Heart left ventricle (tissue), 16 donors: ENCODE results near the gene TECPR2. TPM values are rescaled to one million over a fixed set of nuclear protein-coding genes. Genes with fewer than 3 reads are reported as not detected.
A peak's percentile ranks its signal among the peaks of the same experiment; 100 is the strongest.

Source experiments
- ATAC-seq, 4 donors: fragments of 200-7000 bp; cut with Tn5 transposase; one replicate each; pipeline ENCODE4 v1.9.1; 2020 to 2022; ENCODE audit warnings: moderate library complexity in 4 of 4, mild to moderate bottlenecking in 3 of 4, moderate number of reproducible peaks in 1 of 4
- DNase-seq, 5 donors: peaks; one replicate each; pipeline ENCODE4 v3.0.0-alpha.2; 2020
- H3K27ac ChIP-seq, 12 donors: fragments of 200-600 bp; sonication (generic) in 4 of 12; one replicate each; pipeline versions ENCODE4 v1.5.0 to v1.8.0; 2016 to 2022; ENCODE audit warnings: mild to moderate bottlenecking in 2 of 12
- H3K27me3 ChIP-seq, 9 donors: fragments of 200-600 bp; sonication (generic) in 2 of 9; one replicate each; pipeline versions ENCODE4 v1.5.1 to v1.8.0; 2016 to 2022; ENCODE audit warnings: mild to moderate bottlenecking in 3 of 9
- H3K36me3 ChIP-seq, 9 donors: fragments of 200-600 bp; sonication (generic) in 2 of 9; one replicate each; pipeline versions ENCODE4 v1.5.0 to v1.8.0; 2018 to 2022; ENCODE audit warnings: mild to moderate bottlenecking in 2 of 9
- H3K4me1 ChIP-seq, 12 donors: fragments of 200-600 bp; sonication (generic) in 4 of 12; one replicate each; pipeline versions ENCODE4 v1.5.0 to v1.8.0; 2016 to 2022; ENCODE audit warnings: mild to moderate bottlenecking in 3 of 12
- H3K4me3 ChIP-seq, 12 donors: fragments of 200-600 bp; sonication (generic) in 4 of 12; one replicate each; pipeline versions ENCODE4 v1.5.0 to v1.8.0; 2017 to 2022; ENCODE audit warnings: mild to moderate bottlenecking in 9 of 12, moderate library complexity in 4 of 12
- H3K9me3 ChIP-seq, 12 donors: fragments of 200-600 bp; sonication (generic) in 4 of 12; one replicate each; pipeline versions ENCODE4 v1.5.0 to v1.8.0; 2016 to 2022; ENCODE audit warnings: mild to moderate bottlenecking in 1 of 12
- CTCF ChIP-seq, 12 donors: fragments of 200-600 bp; sonication (generic) in 4 of 12; IDR thresholded peaks; one replicate each; pipeline versions ENCODE4 v1.5.0 to v1.8.0; 2018 to 2022; ENCODE audit warnings: antibody characterized with exemption in 12 of 12, mild to moderate bottlenecking in 5 of 12
- POLR2A ChIP-seq, 2 donors: fragments of 450-650 bp; IDR thresholded peaks; one replicate each; pipeline ENCODE4 v1.6.1; 2017; ENCODE audit warnings: antibody characterized with exemption in 2 of 2, mild to moderate bottlenecking in 2 of 2, moderate library complexity in 2 of 2
- WGBS, 4 donors: extraction: QIAGEN DNeasy Blood & Tissue Kit in 2 of 4; methylation state at CpG; one replicate each; pipeline versions ENCODE4 v1.1.5 to v1.1.7; 2013 to 2018; 5-methylcytosine and 5-hydroxymethylcytosine counted together
- intact Hi-C, 10 donors: fragments of 100-400 bp; cut with DNase I; formaldehyde crosslinking; loops; one replicate each; pipeline versions ENCODE4 v1.11.1 to v1.14.2; 2022
- polyA plus RNA-seq, 2 donors: library from polyadenylated mRNA; stranded (reverse); fragments of 200-250 nt; gene quantifications; one replicate each; pipeline ENCODE4 v1.2.3, GENCODE V29; 2013
- total RNA-seq, 9 donors: library from RNA; depleted of rRNA in 2 of 9; stranded (reverse); fragments of >200 nt in 2 of 9; fragmentation: NEBNext Ultra II Directional in 3 of 9; extraction: Animal tissue kit (Norgen Biotek cat#: 25700) in 3 of 9; gene quantifications; one replicate each; pipeline versions ENCODE4 v1.1.0 to v1.2.4, GENCODE V29; 2016 to 2023
- donor health status: ischemic (EF 13 %, LVEDD 7.1; RV severe dilation, severe dysfunction).
- donor health status: healthy with polysubstance abuse.
- donor health status: DM: no; HTN: yes; CAD: no.
- donor health status: DM: no; HTN: no; CAD: no.
- donor health status: ischemic (EF 25% LVEDD 6.9; RV normal size, moderate dysfunction).
- donor health status: ischemic (EF 25% LVEDD 5.7; RV mildly dilated, moderate dysfunction).
- donor health status: healthy.
- donor health status: DM: yes; HTN: yes; CAD: no.
- donor health status: ischemic (EF 35%, LVEDD 5.7; RV mildly dilated, moderate dysfunction).
- donor health status: nonischemic (EF 11% LVEDD 7.7; RV severe dilation, severe dysfunction).
- donor health status: DM: yes; HTN: yes; CAD: no.
- donor health status: PGD.
- donor health status: ischemic (EF 29% LVEDD 5.4; RV normal size, mild dysfunction).
- donor health status: nonischemic (EF 23%, LVEDD 6.1; RV moderate dilation, normal function).

Gene TECPR2
- total and polyA plus RNA-seq, 11 donors: 9.9 to 30.6 (median 22.3) TPM

GRCh38 chr14:102440392-102440791 lies 77.7 kb downstream of the TECPR2 start:
- Histone ChIP-seq H3K36me3 (peaks cover 2 to 80% (median 71%) of the 10 kb centered on the region in 9 donors), H3K27ac (no peak overlapping the region), H3K9me3 (no peaks in the 10 kb centered on the region), H3K4me1 (peaks cover 0 to 10% (median 3%) of the 10 kb centered on the region in 12 donors), H3K27me3 (no peaks in the 10 kb centered on the region), H3K4me3 (no peak overlapping the region)
- DNase-seq: peak in 1 of 5 donors; percentile 22
- intact Hi-C loops: no loop called here
- no peak for TF ChIP-seq POLR2A (IDR thresholded peaks at IDR 0.05)
- TF ChIP-seq CTCF (IDR thresholded peaks at IDR 0.05): no peak
- no peak for ATAC-seq
- 97 to 98% (median 98%) methylated on average over 11 of the region's 11 CpGs for WGBS, 4 donors

- no peak overlapping the region for H3K4me3 ChIP-seq
- DNase-seq (no peak), ATAC-seq (no peak)
- intact Hi-C loops: no loop called here
- no peak overlapping the region for H3K27ac ChIP-seq
- H3K4me1 ChIP-seq: peaks cover 0 to 10% (median 3%) of the 10 kb centered on the region in 12 donors
- H3K9me3 ChIP-seq: no peaks in the 10 kb centered on the region
- WGBS, 4 donors: 91 to 96% (median 91%) methylated on average over 13 to 15 of the region's 15 CpGs
- no peaks in the 10 kb centered on the region for H3K27me3 ChIP-seq
- H3K36me3 ChIP-seq: peaks cover 2 to 89% (median 82%) of the 10 kb centered on the region in 9 donors
- no peak for TF ChIP-seq CTCF (IDR thresholded peaks at IDR 0.05)
- TF ChIP-seq POLR2A (IDR thresholded peaks at IDR 0.05): no peak
Measured at GRCh38 chr14:102442241-102443211, 79.8 kb downstream of the TECPR2 start.

GRCh38 chr14:102445066-102445465 lies 82.3 kb downstream of the TECPR2 start:
- intact Hi-C loops: no loop called here
- DNase-seq (no peak), ATAC-seq (no peak)
- H3K4me1 ChIP-seq: peaks cover 0 to 3% (median 0%) of the 10 kb centered on the region in 12 donors
- H3K36me3 ChIP-seq: peaks cover 2 to 100% (median 97%) of the 10 kb centered on the region in 9 donors
- H3K9me3 ChIP-seq: no peaks in the 10 kb centered on the region
- H3K27me3 ChIP-seq: no peaks in the 10 kb centered on the region
- TF ChIP-seq POLR2A (IDR thresholded peaks at IDR 0.05) (no peak), CTCF (IDR thresholded peaks at IDR 0.05) (no peak)
- WGBS, 4 donors: 91 to 93% (median 92%) methylated on average over 7 of the region's 7 CpGs
- H3K27ac ChIP-seq: no peak overlapping the region
- H3K4me3 ChIP-seq: no peak overlapping the region

GRCh38 chr14:102445641-102446040 lies 82.9 kb downstream of the TECPR2 start:
- intact Hi-C loops: no loop called here
- Histone ChIP-seq H3K4me1 (peaks cover 0 to 8% (median 0%) of the 10 kb centered on the region in 12 donors), H3K36me3 (peaks cover 2 to 100% (median 97%) of the 10 kb centered on the region in 9 donors), H3K4me3 (no peak overlapping the region), H3K27me3 (no peaks in the 10 kb centered on the region), H3K27ac (no peak overlapping the region), H3K9me3 (no peaks in the 10 kb centered on the region)
- TF ChIP-seq CTCF (IDR thresholded peaks at IDR 0.05): no peak
- no peak for TF ChIP-seq POLR2A (IDR thresholded peaks at IDR 0.05)
- no peak for DNase-seq
- 94 to 96% (median 95%) methylated on average over 15 of the region's 15 CpGs for WGBS, 4 donors
- ATAC-seq: no peak
